HEK293 (cell line): ENCODE measurements around the gene EEF1AKMT2.

ENCODE experiments used
- CTCF ChIA-PET: fragments of 350-600 bp; formaldehyde crosslinking; extraction: SDS; loops from one replicate; lab custom pipeline; 2021; ENCODE audit warnings: antibody characterized with exemption; lab: Yijun Ruan, JAX
- POLR2A ChIA-PET: fragments of 300-600 bp; formaldehyde crosslinking; extraction: SDS; loops from one replicate; lab custom pipeline; 2020; ENCODE audit warnings: antibody characterized with exemption, inconsistent platforms; lab: Yijun Ruan, JAX
- H3K27ac ChIP-seq: fragments of 200-500 bp; sonication (Bioruptor generic); 2 replicates; pipeline ENCODE4 v1.5.1; 2014; ENCODE audit warnings: low read depth, low read length, control low read depth, inconsistent platforms; ENCODE audit errors: extremely low read depth
- H3K36me3 ChIP-seq, 2 experiments: fragments of 200-500 bp in 1 of 2; sonication (Bioruptor generic) in 1 of 2; 1 replicate in 1 of 2; 2 replicates in 1 of 2; pipeline ENCODE4 v1.5.1; 2014 to 2017; ENCODE audit warnings: inconsistent platforms in 2 of 2, low read length in 2 of 2; ENCODE audit not compliant: control insufficient read depth in 2 of 2, insufficient read depth in 1 of 2
- H3K4me1 ChIP-seq: fragments of 200-500 bp; sonication (Bioruptor generic); 2 replicates; pipeline ENCODE4 v1.5.1; 2014; ENCODE audit warnings: mild to moderate bottlenecking, low read length, inconsistent platforms; ENCODE audit not compliant: control insufficient read depth, insufficient read depth
- H3K4me3 ChIP-seq: 2 replicates; pipeline ENCODE4 v1.5.1; 2011; ENCODE audit warnings: low read depth, mild to moderate bottlenecking, control low read depth, low read length, moderate library complexity
- H3K9me3 ChIP-seq: fragments of 200-500 bp; sonication (Bioruptor generic); 2 replicates; pipeline ENCODE4 v1.5.1; 2014; ENCODE audit warnings: low read depth, low read length, inconsistent platforms; ENCODE audit not compliant: control insufficient read depth, insufficient read depth
- HOXC10 ChIP-seq: sonication (generic); formaldehyde crosslinking; IDR thresholded peaks from 2 replicates; pipeline ENCODE4 v1.8.1; 2023; ENCODE audit warnings: mild to moderate bottlenecking, missing genetic modification reagents
- KLF16 ChIP-seq: fragments of 450-650 bp; formaldehyde crosslinking; IDR thresholded peaks from 2 replicates; pipeline ENCODE4 v1.5.1; 2017; ENCODE audit warnings: missing biosample characterization, missing genetic modification characterization
- KLF8 ChIP-seq: fragments of 450-650 bp; formaldehyde crosslinking; IDR thresholded peaks from 2 replicates; pipeline ENCODE4 v1.5.1; 2016; ENCODE audit warnings: missing biosample characterization, missing genetic modification characterization
- MYNN ChIP-seq: fragments of 450-650 bp; formaldehyde crosslinking; IDR thresholded peaks from 2 replicates; pipeline ENCODE4 v1.5.1; 2016; ENCODE audit warnings: missing biosample characterization, missing genetic modification characterization, borderline replicate concordance
- ZBTB8A ChIP-seq: fragments of 450-650 bp; formaldehyde crosslinking; IDR thresholded peaks from 2 replicates; pipeline ENCODE4 v1.5.1; 2016; ENCODE audit warnings: missing biosample characterization, missing genetic modification characterization
- ZNF112 ChIP-seq: fragments of 450-650 bp; formaldehyde crosslinking; IDR thresholded peaks from 2 replicates; pipeline ENCODE4 v1.5.0; 2017; ENCODE audit warnings: missing biosample characterization, missing genetic modification characterization
- ZNF133 ChIP-seq: fragments of 450-650 bp; formaldehyde crosslinking; IDR thresholded peaks from 2 replicates; pipeline ENCODE4 v1.5.1; 2016; ENCODE audit warnings: missing biosample characterization, missing genetic modification characterization
- ZNF223 ChIP-seq: fragments of 450-650 bp; formaldehyde crosslinking; IDR thresholded peaks from 2 replicates; pipeline ENCODE4 v1.5.1; 2016; ENCODE audit warnings: missing biosample characterization, missing genetic modification characterization
- ZNF391 ChIP-seq: fragments of 450-650 bp; formaldehyde crosslinking; IDR thresholded peaks from 2 replicates; pipeline ENCODE4 v1.5.1; 2016; ENCODE audit warnings: low read depth, missing biosample characterization, missing genetic modification characterization, borderline replicate concordance
- ZNF433 ChIP-seq: fragments of 450-650 bp; formaldehyde crosslinking; IDR thresholded peaks from 2 replicates; pipeline ENCODE4 v1.5.1; 2016; ENCODE audit warnings: missing biosample characterization, missing genetic modification characterization, low read depth
- ZNF501 ChIP-seq: fragments of 450-650 bp; formaldehyde crosslinking; IDR thresholded peaks from 2 replicates; pipeline ENCODE4 v1.5.1; 2016; ENCODE audit warnings: missing biosample characterization, missing genetic modification characterization
- ZNF660 ChIP-seq: fragments of 450-650 bp; IDR thresholded peaks from 2 replicates; pipeline ENCODE4 v1.5.1; 2018; ENCODE audit warnings: missing biosample characterization, mild to moderate bottlenecking, missing genetic modification characterization
- ZNF768 ChIP-seq: fragments of 450-650 bp; formaldehyde crosslinking; IDR thresholded peaks from 2 replicates; pipeline ENCODE4 v1.5.1; 2018; ENCODE audit warnings: missing biosample characterization, mild to moderate bottlenecking, missing genetic modification characterization
- ZNF843 ChIP-seq: fragments of 450-650 bp; formaldehyde crosslinking; IDR thresholded peaks from 2 replicates; pipeline ENCODE4 v1.5.1; 2016; ENCODE audit warnings: missing biosample characterization, missing genetic modification characterization
- TF ChIP-seq, protein P1 (sequence below): fragments of 450-650 bp; formaldehyde crosslinking; IDR thresholded peaks from 2 replicates; pipeline ENCODE4 v1.5.1; 2016; ENCODE audit warnings: missing biosample characterization, missing genetic modification characterization
- TF ChIP-seq, protein P2 (sequence below): fragments of 450-650 bp; formaldehyde crosslinking; IDR thresholded peaks from 2 replicates; pipeline ENCODE4 v1.5.1; 2016; ENCODE audit warnings: missing biosample characterization, missing genetic modification characterization
- TF ChIP-seq, protein P3 (sequence below): fragments of 450-650 bp; formaldehyde crosslinking; IDR thresholded peaks from 2 replicates; pipeline ENCODE4 v1.5.1; 2017; ENCODE audit warnings: missing biosample characterization, missing genetic modification characterization

Gene EEF1AKMT2

DNA sequence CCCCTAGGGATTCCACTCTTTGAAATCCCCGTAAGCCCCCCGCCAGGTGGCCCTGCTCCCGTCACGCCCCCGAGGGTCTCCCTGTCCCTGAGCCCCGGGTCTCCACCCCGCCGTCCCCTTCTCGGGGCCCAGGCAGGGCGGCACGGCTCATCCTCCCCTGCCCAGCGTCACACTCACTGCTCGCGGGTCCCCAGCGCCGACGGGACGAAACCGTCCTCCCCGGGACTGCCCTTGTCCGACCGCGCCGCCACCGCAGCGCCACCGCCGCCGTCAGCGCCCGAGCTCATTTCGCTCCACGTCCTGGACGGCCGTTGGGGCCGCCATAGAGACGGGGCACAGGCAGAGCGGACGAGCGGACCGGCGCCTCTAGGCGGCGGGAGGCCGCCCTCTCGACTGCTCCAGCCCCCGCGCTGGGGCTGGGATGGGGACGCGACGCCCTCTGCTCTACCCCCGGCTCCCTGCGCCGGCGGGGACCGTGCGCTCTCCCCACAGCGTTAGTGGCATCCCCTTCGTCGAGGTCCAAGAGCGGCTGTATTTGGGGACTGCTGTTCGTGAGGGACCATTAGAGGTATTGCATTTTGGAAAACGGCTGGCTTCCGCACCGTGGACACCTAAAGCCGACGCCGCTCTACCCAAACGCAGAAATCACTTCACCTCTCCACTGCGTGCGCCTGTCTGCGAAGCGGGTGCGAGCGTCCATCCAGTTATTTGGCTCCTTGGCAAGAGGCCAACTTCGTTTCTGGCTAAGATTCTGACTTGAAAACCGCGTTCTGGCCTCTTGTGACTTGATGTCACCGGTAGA is at the start of gene EEF1AKMT2 (continued):
- TF ChIP-seq ZBTB8A (tag by site-specific recombination), result peak; percentile 78
- peak; percentile 72; the same call in 1 of the 2 replicates for TF ChIP-seq ZNF223 (tag by site-specific recombination)
- TF ChIP-seq ZNF112 (tag by site-specific recombination), result no peak
- TF ChIP-seq, protein P1, sequence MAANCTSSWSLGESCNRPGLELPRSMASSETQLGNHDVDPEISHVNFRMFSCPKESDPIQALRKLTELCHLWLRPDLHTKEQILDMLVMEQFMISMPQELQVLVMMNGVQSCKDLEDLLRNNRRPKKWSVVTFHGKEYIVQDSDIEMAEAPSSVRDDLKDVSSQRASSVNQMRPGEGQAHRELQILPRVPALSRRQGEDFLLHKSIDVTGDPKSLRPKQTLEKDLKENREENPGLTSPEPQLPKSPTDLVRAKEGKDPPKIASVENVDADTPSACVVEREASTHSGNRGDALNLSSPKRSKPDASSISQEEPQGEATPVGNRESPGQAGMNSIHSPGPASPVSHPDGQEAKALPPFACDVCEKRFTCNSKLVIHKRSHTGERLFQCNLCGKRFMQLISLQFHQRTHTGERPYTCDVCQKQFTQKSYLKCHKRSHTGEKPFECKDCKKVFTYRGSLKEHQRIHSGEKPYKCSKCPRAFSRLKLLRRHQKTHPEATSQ (tag by site-specific recombination), result peak; percentile 91; the same call in 1 of the 2 replicates
- peak; percentile 75 for TF ChIP-seq ZNF843 (tag by site-specific recombination)
- TF ChIP-seq KLF16 (tag by site-specific recombination), result peak; percentile 75; the same call in 1 of the 2 replicates
- 0 out of 2 replicates have a peak, but pooled peaks have one; percentile 18 for TF ChIP-seq ZNF391

DNA sequence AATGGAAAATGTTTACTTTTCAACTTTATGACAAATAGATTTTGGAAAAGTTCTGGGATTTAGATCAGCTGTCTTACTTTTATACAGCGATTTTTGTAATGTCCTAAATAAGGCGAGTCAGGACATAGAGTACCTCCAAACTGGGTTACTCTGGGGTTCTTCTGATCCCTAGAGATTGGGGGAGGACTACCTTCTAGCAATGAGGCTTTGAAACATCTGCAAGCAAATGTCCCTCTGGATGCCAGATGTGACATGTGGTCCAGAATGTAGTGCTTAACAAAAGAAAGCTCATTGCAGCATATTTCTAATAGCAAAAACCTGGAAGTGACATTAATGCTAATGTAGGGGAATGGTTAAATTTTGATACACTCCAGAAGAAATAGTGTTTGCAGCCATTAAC is 46.0 kb upstream of the EEF1AKMT2 start:
- Histone ChIP-seq H3K27ac (no peak overlapping the region), H3K9me3 (no peaks in the 10 kb centered on the region), H3K36me3 (peaks cover 19 to 40% of the 10 kb centered on the region in 2 experiments), H3K4me3 (no peak overlapping the region), H3K4me1 (no peaks in the 10 kb centered on the region)
- POLR2A ChIA-PET, result interaction anchor here (0.6 kb wide), 1 partner anchor 12 kb away, joined by 3 read pairs; no protein-coding TSS in a partner anchor
- TF ChIP-seq ZNF133 (tag by site-specific recombination) (no peak), KLF8 (tag by site-specific recombination) (no peak), HOXC10 (CRISPR knock-in tag) (no peak), ZNF501 (tag by site-specific recombination) (no peak)
- CTCF ChIA-PET, result no interaction called here

DNA sequence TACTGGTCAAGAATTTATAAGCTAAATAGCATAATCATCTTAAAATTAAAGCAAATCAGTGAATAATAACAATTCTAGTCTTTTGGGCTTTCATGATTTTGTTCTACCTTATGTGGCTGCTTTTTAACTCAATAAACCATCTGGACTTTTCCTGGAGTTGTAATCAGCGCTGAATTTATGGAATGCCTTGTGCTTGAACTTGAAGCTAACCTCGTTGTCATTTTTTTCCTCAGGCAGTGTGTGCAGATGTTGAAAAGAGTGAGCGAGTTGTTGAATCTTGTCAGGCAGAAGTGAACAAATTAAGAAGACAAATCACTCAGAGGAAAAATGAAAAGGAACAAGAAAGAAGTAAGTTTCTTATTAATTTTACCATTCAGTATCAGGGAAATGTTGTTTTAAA is 39.4 kb upstream of the EEF1AKMT2 start:
- ChIA-PET CTCF (interaction anchor here (0.7 to 2.1 kb wide), 4 partner anchors 83 to 302 kb away, joined by 3 to 6 read pairs (median 3); no protein-coding TSS in a partner anchor), POLR2A (no interaction called here)
- H3K36me3 ChIP-seq, result peaks cover 66 to 85% of the 10 kb centered on the region in 2 experiments
- TF ChIP-seq MYNN (tag by site-specific recombination) (no peak), ZNF433 (no peak), ZNF660 (tag by site-specific recombination) (no peak), ZNF768 (no peak)
- TF ChIP-seq, protein P2, sequence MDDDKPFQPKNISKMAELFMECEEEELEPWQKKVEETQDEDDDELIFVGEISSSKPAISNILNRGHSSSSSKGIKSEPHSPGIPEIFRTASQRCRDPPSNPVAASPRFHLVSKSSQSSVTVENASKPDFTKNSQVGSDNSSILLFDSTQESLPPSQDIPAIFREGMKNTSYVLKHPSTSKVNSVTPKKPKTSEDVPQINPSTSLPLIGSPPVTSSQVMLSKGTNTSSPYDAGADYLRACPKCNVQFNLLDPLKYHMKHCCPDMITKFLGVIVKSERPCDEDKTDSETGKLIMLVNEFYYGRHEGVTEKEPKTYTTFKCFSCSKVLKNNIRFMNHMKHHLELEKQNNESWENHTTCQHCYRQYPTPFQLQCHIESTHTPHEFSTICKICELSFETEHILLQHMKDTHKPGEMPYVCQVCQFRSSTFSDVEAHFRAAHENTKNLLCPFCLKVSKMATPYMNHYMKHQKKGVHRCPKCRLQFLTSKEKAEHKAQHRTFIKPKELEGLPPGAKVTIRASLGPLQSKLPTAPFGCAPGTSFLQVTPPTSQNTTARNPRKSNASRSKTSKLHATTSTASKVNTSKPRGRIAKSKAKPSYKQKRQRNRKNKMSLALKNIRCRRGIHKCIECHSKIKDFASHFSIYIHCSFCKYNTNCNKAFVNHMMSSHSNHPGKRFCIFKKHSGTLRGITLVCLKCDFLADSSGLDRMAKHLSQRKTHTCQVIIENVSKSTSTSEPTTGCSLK, result no peak
- TF ChIP-seq, protein P3, sequence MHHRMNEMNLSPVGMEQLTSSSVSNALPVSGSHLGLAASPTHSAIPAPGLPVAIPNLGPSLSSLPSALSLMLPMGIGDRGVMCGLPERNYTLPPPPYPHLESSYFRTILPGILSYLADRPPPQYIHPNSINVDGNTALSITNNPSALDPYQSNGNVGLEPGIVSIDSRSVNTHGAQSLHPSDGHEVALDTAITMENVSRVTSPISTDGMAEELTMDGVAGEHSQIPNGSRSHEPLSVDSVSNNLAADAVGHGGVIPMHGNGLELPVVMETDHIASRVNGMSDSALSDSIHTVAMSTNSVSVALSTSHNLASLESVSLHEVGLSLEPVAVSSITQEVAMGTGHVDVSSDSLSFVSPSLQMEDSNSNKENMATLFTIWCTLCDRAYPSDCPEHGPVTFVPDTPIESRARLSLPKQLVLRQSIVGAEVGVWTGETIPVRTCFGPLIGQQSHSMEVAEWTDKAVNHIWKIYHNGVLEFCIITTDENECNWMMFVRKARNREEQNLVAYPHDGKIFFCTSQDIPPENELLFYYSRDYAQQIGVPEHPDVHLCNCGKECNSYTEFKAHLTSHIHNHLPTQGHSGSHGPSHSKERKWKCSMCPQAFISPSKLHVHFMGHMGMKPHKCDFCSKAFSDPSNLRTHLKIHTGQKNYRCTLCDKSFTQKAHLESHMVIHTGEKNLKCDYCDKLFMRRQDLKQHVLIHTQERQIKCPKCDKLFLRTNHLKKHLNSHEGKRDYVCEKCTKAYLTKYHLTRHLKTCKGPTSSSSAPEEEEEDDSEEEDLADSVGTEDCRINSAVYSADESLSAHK (tag by site-specific recombination), result no peak
- H3K9me3 ChIP-seq, result no peaks in the 10 kb centered on the region
- no peaks in the 10 kb centered on the region for H3K4me1 ChIP-seq
- no peak overlapping the region for H3K27ac ChIP-seq
- no peak overlapping the region for H3K4me3 ChIP-seq
